ENCODE measurements around the gene GRIN3B.
"Not testable (repeated sequence)": the region's sequence is repeated elsewhere in the genome, so short reads cannot be mapped to it uniquely, and the experiment has no call there.

The GRIN3B gene, protein sequence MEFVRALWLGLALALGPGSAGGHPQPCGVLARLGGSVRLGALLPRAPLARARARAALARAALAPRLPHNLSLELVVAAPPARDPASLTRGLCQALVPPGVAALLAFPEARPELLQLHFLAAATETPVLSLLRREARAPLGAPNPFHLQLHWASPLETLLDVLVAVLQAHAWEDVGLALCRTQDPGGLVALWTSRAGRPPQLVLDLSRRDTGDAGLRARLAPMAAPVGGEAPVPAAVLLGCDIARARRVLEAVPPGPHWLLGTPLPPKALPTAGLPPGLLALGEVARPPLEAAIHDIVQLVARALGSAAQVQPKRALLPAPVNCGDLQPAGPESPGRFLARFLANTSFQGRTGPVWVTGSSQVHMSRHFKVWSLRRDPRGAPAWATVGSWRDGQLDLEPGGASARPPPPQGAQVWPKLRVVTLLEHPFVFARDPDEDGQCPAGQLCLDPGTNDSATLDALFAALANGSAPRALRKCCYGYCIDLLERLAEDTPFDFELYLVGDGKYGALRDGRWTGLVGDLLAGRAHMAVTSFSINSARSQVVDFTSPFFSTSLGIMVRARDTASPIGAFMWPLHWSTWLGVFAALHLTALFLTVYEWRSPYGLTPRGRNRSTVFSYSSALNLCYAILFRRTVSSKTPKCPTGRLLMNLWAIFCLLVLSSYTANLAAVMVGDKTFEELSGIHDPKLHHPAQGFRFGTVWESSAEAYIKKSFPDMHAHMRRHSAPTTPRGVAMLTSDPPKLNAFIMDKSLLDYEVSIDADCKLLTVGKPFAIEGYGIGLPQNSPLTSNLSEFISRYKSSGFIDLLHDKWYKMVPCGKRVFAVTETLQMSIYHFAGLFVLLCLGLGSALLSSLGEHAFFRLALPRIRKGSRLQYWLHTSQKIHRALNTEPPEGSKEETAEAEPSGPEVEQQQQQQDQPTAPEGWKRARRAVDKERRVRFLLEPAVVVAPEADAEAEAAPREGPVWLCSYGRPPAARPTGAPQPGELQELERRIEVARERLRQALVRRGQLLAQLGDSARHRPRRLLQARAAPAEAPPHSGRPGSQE

DNA sequence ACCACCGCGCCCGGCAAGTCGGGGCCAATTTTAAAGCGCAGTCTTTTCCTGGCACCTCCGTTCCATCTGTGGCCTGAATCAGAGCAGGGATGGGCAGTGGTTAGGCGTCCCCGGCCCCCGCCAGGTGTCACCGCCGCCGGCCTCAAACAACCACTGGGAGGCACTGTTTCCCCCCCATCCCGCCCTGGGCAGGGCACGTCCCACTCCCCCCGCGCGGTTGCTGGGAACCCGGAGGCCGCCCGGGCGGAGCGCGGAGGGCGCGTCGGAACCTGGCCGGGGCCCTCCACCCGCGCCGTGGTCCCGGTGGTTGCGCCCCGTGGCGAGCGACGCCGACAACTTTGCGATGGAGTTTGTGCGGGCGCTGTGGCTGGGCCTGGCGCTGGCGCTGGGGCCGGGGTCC is at the start of gene GRIN3B:
GRIN3B (plus strand) TSS at position 325 of the 400 bp plus-strand sequence; CDS start at position 344, 19 bp downstream.
- DNase-seq, result no peak

DNA sequence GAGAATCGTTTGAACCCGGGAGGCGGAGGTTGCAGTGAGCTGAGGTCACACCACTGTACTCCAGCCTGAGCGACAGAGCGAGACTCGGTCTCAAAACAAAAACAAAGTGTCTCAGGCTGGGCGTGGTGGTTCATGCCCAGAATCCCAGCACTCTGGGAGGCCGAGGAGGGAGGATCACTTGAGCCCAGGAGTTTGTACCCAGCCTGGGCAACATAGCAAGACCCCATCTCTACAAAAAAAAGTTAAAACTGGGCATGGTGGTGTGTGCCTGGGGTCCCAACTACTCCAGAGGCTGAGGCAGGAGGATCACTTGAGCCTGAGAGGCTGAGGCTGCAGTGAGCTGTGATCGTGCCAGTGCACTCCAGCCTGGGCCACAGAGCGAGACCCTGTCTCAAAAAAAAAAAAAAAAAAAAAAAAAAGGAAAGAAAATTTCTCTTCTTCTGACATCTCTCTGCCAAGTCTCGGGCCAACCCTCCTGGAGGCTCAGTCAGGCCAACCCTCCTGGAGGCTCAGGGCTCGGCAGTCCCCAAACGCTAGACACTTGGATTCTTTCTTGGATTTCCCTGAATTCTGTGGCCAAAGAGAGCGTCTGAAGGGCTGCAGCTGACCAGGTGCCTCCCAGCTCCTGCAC is 48.1 kb upstream of the GRIN3B start:
- no peak for DNase-seq

DNA sequence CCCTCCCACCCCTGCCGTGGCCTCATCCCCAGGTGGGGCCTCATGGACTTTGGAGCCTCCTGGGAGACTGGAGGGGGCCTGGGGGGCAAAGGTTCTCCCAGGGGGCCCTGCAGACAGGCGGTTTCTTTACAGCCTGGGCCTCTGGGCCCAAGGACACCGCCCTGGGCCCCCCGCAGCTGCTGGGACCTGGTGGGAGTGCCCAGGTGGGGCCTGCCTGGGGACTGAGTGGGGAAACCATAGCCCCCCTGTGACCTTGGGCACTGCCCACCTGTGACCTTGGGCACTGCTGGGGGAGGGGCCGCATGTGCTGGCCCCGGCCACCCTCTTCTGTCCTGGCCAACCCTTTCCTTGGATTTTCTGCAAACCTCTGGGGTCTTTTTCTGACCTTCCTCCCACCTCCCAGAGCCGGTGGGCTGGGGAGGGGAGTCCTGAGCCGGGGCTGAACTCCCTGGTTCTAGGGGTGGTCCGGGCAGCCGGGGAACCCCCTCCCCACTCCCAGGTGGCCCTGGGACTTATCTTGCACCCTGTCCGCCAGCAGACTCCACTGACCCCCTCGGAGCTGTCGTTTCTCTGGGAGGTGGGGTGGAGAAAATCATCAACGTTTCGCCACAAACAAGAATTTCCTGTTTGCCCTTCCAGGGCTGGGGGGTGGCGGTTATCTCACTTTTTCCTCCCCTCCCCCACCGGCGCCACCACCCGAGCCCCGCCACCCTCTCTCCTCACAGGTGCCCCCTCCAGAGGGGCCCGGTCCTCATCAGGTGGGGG is 47.4 kb upstream of the GRIN3B start:
- DNase-seq, result no peak

DNA sequence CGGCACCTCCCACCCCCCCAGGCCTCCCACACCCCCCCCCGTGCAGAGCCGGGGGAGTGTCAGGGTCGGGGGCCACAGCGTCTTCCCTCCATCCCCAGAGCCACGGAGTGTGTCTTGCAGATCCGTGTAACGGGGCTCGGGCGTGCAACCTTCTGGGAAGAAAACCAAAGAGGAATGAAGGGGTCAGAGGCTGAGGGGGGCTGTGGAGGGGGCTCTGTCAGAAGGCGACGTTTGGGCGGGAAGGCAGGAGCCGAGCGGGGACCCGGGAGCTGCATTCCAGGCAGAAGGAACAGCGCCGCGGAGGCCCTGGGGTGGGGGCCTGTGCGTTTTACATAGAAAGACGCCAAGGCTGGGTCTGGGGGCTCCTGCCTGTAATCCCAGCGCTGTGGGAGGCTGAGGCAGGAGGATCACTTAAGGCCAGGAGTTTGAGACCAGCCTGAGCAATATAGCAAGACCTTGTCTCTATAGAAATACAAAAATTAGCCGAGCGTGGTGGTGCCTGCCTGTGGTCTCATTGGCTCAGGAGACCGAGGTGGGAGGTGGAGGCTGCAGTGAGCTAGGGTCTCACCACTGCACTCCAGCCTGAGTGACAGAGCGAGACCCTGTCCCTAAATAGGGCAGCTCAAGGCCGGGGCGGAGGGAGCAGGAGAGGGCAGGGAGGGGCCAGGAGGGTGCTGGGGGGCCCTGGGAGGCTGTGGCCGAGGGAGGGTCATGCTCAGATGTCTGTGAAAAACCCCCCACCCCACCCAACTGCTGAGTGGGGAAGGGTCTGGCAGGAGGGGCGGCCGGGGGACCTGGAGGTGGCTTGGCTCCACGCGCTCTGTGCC is 46.6 kb upstream of the GRIN3B start:
- DNase-seq, result no peak

DNA sequence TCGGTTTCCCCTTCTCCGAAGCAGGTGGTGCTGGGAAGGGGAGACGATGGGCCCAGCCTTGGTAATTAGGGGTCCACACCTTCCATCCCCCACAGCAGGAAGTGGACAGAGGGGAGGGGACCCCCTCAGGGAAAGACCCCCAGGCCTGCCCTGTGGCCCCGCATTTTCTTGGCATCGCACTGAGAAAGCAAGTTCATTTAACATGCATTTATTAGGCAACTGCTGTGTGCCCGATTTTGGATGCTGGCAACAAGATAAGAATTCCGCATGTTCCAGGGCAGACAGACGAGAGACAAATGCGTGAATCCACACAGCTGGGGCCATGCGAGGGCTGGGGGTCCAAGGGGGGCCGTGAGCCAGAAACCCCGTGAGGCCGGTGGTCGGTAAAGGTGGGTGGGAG is 45.9 kb upstream of the GRIN3B start:
- no peak for DNase-seq

DNA sequence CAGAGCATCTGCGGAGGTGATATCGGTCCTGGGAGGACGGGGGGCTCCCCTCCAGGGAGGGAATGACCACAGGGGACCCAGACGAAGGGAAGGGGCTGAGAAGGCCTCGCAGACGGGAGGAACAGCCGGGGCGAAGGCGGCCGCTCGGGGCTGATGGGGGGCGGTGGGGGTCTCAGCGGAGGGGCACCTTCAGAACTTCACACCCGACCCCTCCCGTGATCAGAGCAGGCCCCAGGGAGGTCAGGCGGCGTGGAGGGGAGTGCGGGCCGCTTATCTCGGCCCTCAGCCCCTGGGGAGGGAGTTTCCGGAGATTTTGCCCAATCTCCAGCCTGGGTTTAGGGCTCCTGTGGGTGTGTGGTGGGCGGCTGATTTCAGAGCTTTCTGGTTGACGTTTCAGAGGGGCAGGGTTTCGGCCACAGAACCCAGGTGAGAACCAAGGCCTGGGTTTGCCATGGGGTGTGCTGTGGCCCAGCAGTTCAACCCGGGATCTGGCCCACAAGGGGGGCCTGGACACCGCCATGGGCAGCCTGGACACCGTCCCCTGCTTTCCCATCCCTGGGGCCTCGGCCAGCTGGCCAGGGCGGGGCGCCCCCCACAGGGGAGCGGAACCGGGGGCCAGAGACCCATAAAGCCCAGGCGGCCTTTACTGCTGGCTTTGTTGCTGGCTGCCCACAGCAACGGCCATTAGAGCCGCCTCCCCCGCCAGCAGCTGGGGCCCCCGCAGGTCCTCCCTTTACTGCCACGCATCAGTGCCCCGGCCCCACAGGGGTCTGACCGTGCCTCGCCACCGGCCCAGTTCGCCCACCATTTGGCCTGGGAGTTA is 45.3 kb upstream of the GRIN3B start:
- no peak for DNase-seq

DNA sequence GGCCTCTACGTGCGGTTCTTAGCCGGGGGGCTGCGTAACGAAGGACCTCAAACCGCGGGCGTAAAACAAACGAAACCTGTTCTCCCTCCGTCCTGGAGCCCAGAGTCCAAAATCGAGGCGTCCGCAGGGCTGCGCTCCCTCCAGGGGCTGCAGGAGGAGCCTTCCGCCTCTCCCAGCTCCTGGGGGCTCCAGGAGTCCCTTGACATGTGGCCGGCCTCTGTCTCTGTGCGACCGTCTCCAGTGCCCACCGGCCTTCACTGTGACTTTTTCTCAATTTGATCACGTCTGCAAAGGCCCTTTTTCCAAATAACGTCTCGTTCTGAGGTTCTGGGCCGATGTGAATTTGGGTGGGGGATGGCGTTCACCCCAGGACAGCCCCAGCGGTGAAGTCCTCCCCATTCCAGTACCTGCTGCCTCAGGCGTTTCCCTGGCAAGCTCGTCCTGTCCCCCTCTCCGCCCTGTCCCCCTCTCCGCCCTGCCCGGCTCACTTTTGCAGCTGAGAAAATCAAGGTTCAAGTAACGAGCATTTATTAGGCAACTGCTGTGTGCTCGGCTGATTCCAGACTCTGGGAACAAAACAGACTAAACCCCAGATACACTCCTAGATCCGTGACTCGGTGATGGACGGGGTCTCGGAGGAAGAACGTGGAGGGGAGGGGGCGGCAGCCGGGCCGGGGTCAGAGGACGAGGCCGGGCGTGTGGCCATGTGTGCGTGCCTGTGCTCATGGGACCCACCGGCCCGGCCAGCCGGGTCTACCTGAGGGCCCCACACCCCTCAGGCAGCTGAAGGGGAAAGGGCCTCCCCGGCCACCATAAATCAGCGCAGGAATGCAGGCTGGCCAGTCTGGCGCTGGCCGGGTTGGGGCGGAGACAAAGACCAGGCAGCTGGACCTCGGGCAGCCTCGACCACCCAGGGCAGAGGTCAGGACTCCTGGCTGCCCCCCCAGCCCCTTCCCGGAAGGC is 44.1 kb upstream of the GRIN3B start:
- no peak for DNase-seq

DNA sequence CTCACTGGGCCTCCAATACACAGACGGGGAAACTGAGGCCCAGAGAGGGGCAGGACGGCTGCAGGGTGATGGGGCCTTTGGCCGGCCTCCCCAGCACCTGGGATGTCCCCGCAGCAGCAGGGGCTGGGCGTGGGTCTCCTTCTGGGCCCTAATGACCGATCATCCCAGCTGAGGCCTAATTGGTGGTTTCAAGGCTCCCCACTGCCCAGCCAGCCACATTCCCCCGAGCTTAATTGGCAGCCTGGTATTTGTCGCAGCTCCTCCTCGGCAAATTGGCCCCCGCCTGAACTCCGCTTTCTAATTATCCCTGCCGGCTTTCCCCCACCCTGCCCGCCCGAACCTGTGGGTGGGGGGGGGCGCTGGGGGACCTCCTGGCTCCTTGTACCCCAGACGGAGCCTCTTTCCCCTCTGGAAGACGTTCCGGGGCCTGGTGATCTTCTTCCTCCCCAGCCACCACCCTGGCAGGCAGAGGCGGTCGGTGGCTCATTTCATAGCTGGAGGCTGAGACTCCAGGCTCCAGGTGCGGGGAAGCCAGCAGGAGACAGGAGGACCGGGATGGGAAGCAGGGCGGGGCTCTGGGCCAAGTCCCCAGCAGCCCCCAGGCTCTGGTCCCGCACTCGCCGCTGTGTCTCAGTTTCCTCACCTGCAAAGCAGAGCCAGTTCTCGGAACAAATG is 43.3 kb upstream of the GRIN3B start:
- no peak for DNase-seq

DNA sequence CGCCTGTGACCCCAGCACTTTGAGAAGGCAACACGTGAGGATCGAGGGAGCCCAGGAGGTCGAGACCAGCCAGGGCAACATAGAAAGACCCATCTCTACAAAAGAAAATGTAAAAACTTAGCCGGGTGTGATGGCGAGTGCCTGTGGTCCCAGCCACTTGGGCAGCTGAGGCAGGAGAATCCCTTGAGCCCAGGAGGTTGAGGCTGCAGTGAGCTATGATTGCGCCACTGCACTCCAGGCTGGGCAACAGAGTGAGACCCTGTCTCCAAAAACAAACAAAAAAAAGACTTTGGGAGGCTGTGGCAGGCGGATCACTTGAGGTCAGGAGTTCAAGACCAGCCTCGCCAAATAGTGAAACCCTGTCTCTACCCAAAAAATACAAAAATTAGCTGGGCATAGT is 42.6 kb upstream of the GRIN3B start:
- DNase-seq, result not testable (repeated sequence)

DNA sequence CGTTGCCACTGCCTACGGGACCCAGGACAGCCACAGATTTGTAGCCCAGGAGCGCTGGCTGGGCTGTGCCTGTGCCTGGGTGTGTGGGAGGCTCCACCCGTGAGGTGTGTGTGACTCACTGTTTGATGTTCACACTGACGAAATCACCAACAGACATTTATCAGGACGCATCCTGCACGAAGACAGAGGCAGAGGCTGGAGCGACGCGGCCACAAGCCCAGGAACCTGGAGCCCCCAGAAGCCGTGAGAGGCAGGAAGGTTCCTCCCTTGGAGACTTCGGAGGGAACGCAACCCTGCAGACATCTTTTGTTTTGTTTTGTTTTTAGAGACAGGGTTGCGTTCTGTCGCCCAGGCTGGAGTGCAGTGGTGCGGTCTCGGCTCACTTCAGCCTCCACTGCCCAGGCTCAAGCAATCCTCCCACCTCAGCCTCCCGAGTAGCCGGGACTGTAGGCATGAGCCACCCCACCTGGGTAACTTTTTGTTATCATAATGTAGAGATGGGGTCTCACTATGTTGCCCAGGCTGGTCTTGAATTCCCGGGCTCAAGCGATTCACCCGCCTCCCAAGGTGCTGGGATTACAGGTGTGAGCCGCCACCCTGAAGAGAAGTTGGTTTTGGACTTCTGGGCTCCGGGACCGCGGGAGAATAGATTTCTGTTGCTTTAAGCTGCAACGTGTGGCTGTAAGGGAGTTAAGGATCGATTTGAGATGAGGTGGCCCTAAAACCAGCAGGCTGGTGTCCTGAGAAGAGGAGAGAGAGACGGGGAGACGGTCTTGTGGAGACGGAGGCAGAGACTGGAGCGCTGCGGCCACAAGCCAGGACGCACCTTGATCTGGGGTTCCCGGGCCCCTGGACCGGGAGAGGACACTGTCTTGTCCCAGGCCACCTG is 41.0 kb upstream of the GRIN3B start:
- DNase-seq, result no peak

DNA sequence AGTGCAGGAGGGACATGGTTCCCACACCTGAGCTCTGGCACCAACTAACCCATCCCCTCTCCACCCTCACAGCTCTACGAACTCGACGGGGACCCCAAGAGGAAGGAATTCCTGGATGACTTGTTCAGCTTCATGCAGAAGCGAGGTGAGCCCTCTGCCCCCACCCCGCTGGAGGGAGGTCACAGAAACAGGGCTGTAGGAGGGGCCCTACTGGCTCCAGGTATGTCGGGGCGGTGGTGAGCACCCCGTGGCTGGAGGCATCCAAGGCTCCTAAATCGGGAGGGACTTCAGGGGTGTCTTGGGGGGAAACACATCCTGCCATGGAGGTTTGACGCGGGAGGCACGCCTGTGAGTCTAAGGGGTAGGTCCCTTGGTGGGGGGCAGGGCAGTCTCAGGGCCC is 40.2 kb upstream of the GRIN3B start:
- no peak for DNase-seq

DNA sequence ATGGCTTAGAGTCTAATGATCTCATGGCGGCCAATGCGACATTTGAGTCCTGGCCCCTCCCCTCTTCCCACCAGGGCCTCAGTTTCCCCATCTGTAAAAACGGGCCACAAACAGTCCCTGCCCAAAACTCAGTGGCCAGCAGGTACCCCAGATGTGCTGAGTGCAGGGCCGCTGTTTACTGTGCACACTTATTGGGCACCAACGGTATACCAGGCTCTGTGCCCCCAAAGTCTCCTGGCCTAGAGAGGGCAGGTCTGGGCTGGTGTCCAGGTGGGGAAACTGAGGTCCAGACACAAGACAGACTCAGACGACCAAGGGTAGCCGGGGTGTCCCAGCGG is 39.6 kb upstream of the GRIN3B start:
- DNase-seq, result no peak

DNA sequence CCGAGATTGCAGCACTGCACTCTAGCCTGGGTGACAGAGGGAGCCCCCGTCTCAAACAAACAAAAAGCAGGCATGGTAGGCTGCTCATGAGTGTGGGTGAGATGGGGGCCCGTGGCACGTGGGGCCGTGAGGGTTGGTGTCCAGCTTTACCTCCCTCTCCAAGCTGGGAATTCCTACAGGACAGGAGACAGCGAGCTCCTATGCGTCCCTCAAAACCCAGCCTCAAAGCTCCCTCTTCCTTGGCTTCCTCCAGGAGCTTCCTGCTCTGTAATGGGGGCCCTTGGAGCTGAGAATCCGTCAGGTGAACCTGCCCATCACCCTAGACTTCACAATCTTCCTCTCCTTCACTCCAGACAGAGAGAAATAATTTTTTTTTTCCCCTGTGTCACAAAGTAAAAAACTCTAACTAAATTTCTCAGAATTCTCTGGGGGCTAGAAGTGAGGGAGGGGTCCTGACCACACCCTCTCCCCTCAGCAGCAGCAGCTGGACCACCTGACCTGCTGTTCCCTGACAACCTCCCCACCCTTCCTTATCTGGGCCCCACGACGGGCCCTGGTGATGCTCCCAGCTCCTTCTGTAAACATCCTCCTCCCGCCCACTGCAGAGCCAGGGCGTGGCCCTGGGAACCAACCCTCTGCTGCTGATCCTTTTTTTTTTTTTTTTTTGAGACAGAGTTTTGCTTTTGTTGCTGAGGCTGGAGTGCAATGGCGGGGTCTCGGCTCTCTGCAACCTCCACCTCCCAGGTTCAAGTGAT is 38.2 kb upstream of the GRIN3B start:
- no peak for DNase-seq

DNA sequence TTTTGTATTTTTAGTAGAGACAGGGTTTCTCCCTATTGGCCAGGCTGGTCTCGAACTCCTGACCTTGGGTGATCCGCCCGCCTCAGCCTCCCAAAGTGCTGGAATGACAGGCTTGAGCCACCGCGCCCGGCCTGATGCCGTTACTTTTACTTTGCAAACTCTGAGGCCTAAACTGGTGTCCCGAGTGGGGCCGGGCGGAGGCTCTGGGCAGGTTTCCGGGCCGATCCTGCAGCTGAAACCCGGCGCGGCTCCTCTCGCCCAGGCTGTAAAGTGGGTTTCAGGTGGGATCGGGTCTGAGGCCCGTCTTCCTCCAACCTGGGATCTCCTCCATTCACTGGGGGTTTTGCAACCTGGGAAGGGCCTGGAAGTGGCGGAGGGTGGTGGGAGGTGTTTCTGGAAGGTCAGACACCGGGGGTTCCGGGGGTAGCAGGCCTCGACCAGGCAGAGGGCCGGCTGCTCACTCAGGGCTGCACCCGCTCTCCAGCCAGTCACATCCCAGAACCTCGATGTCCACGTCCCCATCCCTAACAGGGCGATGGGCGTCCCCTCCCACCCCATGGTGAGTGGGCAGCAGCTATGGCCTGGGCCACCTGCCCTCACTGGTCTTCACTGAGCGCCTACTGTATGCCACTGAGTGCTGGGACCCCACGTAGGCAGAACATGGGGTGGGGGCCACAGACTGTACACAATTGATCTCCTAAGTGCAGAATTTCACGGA is 37.4 kb upstream of the GRIN3B start:
- no peak for DNase-seq

DNA sequence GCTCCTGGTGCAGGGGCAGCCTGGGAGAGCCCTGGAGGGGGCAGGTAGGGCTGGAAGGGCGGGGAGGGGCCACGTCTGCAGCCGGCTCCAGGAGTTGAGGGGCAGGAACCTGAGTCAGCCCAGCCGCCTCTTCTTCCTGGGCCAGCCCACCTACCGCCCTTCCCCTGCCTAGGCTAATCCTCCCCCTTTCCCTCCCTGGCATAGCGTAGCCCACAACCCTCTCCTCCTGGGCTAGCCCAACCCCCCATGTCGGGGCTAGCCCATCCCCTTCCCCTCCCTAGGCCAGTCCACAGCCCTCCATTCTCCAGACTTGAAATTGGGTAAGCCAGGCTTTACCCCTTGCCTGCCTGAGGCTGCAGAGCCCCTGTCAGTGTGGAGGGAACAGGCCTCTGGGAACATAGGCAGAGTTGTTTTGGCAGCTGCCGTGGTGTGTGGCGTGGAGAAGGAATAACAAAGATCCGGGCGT is 36.7 kb upstream of the GRIN3B start:
- no peak for DNase-seq

DNA sequence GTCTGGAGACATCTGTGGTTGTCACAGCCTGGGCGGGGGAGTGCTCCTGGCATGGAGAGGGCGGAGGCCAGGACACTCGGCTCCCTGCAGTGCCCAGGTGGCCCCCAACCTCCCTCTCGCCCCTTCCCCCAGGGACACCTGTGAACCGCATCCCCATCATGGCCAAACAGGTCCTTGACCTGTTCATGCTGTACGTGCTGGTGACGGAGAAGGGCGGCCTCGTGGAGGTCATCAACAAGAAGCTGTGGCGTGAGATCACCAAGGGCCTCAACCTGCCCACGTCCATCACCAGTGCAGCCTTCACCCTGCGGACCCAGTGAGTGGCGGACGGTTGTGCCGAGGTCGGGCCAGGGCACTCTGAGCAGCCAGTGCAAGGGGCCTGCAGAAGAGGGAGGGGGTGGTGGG is 36.1 kb upstream of the GRIN3B start:
- no peak for DNase-seq
